GM19328 (cell line): ENCODE data around the gene IER5L.
"Not testable (repeated sequence)": the region's sequence is repeated elsewhere in the genome, so short reads cannot be mapped to it uniquely, and the experiment has no call there.

Experiments
- ATAC-seq: cut with Tn5 transposase; IDR thresholded peaks from one replicate; pipeline ENCODE4 v1.9.1; 2021; ENCODE audit warnings: mild to moderate bottlenecking, moderate library complexity; ENCODE audit not compliant: unreplicated experiment

Gene IER5L

DNA sequence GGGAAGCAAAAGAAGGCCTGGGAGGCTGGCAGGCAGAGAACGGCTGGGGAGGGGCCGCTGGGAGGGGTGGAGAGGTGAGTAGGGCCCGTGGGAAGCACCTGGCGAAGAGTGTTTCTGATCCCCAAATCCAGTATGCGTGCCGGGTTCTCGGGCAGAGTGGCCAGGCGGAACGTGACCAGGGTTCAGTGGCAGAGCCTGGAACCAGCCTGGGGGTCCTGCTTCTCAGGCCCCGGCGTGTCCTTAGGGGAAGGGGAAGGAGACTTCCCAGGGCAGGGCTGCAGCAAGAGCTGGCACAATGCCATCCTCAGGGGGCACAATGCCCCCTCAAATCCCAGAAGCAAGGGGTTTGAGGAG lies 25.5 kb upstream of the IER5L start:
- no peak for ATAC-seq

DNA sequence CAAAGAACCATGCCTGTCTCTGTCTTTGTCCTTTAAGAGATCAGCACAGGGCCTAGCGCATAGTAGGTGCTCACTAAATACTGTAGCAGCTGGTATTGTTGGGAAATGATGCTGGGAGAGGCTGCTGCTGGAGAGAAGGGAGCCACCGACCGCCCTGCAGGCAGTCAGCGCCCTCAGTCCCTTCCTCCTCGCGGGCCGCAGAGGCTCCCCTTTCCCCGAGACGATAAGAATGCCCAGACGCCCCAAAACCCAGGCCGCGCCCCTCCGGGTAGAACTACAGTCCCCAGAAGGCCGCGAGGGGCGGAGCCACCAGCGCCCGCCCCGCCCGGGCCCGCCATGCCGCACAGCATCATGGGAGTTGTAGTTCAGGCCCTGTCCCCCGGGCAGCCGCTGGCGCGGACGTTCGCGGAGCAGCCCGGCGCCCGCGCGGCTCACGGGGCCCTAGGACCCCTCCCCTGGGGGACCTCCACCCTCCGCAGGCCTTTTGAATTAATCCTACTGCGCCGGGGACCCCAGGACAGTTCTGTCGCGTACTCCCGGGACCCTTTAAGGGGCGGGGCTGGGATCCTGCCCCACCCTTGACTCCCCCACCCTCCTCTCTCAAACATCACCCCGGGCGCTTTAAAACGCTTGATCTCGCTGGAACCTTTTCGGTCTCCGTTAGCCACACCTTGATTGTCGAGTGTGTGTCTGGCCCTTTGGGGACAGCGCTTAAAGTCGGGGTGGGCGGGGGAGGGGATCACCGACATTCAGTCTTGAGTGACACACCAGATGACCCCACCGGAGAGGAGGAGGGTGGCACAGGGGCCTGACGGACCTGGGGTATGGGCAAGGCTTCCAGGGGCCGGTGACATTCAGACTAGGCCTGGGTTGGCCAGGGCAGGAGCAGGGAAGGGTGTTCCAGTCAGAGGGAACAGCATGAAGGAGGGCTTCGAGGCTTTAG lies 24.8 kb upstream of the IER5L start:
- peak; percentile 69 for ATAC-seq

DNA sequence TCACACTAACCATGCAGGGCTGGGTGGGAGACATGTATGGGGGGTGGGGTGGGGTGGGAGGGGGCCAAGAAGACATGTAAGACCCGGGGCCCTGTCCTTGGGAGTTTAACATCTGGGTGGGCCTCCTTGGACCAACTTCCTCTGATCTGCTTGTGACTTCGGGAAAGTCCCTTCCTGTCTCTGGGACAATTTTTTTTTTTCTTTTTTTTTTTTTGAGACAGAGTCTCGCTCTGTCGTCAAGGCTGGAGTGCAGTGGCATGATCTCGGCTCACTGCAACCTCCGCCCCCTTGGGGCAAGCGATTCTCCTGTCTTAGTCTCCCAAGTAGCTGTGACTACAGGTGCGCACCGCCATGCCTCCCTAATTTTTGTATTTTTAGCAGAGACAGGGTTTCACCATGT lies 23.8 kb upstream of the IER5L start:
- no peak for ATAC-seq

DNA sequence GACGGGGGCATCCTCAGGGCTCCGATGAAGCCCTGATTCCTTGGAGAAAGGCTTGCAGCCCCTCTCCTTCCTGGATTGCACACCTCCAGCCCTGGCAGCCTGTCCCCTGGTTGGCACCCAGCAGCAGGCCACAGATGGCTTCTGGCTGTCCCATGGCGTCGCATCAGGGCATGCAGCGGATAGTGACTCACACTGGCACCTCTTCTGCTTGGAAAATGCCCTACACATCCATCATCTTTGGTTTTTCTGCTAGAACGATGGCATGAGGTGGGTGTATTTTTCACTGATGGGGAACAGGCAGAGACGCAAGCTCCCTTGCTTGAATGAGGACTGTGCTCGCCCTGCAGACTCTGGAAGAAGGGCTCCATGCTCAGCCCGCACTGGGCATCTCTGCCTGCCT lies 23.2 kb upstream of the IER5L start:
- ATAC-seq = no peak

DNA sequence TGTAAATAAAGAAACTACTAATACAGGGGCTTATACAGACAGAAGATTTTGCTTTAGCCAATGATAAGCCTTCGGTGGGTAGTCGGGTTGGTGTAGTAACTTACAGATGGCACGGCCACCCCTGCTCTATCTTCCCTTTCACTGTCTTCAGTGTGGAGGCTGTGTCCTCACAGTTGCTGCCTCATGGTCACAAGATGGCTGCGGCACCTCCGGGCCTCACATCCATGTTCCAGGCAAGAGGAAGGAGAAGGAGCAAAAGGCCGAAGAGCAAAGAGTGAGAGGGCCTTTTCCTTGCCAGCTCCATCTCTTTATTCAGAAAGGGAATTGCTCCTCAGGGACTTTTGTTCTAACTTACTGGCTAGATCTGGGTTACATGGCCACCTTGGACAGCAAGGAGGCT lies 22.2 kb upstream of the IER5L start:
- no peak for ATAC-seq

DNA sequence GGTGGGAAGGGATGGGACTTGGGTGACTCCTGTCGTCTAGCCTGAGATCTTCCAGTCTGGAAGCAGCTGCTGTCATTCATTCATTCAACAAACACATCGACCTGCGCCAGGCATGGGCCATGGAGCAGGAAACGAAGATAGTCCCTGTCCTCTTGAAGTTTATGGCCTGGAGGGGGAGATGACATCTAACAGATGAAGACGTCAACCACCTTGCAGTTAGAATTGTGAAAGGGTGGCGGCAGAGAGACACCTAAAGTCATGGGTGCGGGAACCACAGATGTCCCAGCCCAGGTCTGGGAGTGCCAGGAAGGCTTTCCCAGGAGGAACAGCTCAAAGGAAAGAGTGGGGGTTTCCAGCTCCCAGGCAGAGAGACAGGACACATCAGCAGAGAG lies 21.0 kb upstream of the IER5L start:
- ATAC-seq = no peak

DNA sequence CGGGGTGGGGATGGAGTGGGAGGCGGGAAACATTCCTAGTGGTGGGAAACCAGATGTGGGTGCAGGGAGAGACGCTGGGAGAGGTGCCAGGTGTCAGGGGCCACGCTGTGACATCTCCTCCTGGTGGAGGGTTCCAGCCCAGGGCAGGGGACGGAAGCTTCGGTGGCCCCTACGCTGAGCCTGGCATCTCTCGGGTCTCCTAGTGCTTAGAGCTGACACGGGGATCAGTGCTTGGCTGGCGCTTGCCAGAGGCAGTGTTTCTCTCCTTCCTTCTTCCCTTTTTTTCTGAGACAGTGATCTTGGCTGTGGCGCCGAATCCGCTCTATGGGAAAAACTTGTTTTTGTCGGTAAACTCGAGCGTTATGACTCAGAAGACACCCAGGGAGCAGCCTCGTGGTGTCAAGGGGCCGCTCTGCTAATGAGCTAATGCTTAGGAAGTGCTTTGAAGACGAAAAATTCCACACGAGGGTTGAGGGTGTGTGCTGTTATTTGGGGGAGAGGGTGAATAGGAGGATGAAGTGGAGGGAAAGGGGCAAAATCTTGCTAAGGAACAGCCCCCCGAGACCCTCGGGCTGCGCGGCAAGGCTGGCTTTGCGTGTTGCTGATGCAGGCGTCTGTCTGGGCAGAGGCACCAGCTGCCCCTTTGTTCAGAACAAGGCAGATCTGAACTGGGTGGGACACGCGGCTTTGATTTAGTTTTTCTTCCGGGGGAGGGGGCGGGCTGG lies 20.4 kb upstream of the IER5L start:
- no peak for ATAC-seq

DNA sequence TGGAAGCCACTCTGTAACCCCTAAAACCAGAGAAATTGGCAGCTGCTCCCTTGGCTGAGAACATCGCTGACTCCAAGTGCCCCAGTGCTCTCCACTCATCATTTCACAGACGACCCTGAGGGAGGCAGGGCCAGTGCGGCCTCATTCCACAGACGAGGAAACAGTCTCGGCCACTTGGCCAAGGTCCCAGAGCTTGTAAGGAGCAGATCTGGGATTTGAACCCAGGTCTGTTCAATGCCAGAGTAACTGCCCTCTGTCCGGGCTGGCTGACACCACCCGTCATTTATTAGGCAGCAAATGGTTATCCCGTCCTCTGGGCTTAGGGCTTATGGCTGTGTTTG lies 19.9 kb upstream of the IER5L start:
- ATAC-seq = no peak

DNA sequence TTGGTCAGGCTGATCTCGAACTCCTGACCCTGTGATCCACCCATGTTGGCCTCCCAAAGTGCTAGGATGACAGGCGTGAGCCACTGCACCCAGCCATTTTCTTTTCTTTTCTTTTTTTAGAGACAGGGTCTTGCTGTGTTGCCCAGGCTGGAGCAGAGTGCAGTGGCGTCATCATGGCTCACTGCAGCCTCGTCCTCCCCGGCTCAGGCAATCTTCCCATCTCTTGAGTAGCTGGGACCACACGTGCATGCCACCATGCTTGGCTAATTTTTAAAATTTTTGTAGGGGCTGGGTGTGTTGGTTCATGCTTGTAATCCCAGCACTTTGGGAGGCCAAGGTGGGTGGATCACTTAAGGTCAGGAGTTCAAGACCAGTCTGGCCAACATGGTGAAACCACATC lies 19.0 kb upstream of the IER5L start:
- ATAC-seq = not testable (repeated sequence)

DNA sequence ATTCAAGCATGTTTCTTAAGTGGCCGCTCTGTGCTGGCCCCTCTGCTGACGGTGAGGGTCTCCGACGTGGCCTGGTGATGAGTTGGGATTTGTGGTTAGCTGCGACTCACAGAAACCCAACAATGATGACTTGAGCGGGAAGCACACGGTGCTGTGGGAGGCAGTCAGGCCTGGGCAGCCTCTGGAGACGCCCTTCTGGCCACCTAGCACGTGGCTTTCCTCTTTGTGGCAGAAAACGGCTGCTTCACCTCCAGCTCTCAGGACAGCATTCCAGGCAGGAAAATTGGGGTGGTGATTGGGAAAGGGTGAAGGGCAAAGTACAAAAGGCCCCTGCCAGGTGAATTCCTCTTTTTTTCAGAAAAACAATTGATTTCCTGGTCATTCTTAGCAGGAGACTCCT lies 17.5 kb upstream of the IER5L start:
- ATAC-seq = no peak

DNA sequence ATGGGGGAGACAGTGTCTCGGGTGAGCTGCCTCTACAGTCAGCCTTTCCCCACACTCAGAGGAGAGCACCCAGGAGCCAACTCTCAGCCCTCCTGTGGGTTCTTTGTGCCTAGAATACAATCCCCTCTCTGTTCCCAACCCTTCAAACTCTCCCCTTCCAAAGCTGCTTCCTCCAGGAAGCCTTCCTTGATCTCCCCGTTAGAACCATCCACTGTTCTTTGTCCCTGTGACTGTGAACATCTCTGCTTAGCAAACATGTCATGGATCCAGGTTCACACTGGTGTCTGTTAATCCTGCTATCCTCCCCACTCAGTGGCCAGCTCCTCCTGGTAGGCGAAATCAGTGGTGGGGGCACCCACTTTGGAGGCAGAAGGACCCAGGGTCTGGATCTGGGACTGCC lies 16.2 kb upstream of the IER5L start:
- no peak for ATAC-seq

DNA sequence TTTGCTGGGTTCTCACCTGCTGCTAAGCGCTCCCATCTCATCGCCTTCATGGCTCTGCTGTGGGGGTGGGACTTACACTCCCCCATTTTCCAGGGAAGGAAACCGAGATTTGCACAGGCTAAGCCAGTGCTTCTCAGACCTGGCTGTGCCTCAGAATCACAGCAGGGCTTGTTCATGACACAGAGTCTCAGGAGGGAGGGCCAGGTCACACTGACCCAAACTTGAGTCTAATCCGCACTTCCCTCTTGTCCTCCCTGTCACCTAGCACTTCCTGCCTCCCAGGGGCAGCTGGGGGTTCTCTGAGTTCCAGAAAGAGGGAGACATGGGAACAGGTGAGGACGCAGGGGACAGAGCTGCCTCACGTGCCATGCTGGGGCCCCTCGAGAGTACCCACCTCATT lies 15.6 kb upstream of the IER5L start:
- ATAC-seq = no peak

DNA sequence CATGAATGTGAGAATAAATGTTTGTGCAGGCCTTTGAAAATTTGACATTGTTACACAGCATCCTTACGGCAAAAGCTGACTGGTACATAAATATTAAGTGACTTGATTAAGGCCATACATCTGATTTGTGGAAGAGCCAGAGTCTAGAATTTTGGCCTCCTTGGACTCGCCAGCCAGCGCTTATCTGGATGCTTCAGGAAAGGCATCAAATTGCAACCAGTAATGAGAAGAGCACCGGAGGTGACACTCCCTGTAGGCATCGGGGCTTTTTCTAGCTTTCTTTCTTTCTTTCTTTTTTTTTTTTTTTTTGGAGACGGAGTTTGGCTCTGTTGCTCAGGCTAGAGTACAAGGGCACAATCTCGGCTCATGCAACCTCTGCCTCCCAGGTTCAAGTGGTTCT lies 13.2 kb upstream of the IER5L start:
- no peak for ATAC-seq

DNA sequence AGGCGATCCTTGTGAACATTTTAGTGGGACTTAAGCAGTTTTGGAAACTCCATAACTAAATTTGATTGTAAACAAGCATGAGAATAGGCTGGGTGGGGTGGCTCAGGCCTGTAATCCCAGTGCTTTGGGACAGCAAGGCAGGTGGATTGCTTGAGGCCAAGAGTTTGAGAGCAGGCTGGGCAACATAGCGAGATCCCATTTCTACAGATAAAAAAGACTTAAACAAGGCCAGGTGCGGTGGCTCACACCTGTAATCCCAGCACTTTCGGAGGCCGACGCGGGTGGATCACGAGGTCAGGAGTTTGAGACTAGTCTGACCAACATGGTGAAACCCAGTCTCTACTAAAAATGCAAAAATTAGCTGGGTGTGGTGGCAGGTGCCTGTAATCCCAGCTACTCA lies 11.9 kb upstream of the IER5L start:
- not testable (repeated sequence) for ATAC-seq

DNA sequence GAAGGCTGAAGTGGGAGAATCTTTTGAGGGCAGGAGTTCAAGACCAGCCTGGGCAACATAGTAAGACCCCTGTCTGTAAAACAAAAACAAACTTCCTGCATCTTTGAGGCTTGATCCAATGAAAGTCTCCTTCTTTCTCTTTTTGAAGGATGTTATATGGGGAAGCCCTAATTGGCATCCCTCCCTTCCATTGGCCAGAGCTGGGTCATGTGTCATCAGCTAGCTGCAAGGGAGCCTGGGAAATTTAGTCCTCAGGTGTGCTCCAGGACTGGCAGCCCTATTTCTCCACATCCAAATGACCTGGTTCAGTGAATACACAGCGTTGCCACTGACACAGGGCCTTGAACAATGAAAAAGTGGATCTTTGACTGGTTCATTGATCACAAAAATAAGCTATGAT lies 9.0 kb upstream of the IER5L start:
- no peak for ATAC-seq

DNA sequence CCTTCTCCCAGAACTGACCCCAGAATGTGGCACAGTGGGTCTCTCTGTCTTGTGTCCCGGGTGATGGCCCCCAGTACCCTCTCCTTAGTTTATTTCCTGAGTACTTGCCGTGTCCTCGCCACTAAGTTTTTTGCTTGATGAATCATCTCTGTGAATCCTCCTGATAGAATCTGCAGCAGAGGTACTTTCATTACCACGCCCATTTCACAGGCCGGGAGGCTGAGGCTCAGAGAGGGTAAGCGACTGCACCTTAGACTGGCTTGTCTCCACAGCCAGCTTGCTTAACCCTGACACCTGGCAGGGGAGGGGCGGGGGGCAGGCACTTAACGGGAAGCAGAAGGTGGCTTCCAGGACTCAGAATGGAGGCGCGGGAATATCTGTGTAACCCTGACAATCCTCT lies 7.9 kb upstream of the IER5L start:
- no peak for ATAC-seq

DNA sequence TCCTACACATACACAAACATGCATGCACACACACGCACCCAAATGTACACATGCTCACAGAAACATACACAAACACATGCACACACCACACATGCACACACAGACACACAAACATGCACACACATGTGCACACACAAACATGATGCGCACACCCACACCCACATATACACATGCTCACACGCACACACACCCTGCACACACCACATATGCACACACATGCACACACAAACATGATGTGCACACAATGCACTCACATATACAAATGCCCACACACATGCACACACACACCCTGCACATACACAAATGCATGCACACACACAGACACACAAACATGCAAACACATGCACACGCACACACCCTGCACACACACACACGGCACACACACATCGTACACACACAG lies 7.3 kb upstream of the IER5L start:
- no peak for ATAC-seq

DNA sequence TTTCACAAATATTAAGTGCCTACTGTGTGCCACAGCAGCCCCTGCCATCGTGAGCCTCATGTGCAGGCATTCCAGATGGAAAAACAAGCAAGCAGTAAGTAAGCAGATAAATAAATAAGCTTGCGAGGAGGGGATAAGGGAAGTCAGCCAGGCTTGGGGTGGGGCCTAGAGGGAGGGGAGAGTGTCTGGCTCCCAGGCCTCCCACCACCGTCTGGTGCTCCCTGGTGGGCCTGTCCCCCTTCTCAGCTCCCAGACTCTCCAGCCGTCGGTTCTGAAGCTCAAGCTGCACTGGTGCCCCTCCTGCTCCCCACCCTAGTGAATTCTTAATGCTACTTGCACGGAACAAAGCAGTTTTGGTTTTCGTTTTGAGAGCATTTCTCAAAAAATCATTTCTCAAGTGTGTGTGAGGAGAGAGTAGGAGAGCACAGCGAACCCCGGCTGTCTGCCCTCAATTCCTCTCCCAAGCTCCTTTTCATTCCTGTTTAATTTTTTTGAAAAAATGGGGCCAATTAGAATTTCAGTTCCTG lies 6.6 kb upstream of the IER5L start:
- no peak for ATAC-seq

DNA sequence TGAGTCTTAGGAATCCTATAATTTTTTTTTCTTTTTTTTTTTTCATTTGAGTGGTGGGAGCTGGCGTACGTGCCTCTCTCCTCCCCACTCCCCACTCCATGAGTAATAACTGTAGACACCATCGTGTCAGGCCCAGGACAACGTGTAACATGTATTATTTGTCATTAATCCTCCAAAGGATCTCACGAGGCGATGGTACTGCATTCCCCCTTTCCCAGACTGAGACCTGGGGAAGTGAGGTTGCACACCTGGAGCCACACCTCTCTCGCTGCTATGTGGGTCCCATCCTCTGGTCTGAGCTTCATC lies 6.1 kb upstream of the IER5L start:
- ATAC-seq = no peak

DNA sequence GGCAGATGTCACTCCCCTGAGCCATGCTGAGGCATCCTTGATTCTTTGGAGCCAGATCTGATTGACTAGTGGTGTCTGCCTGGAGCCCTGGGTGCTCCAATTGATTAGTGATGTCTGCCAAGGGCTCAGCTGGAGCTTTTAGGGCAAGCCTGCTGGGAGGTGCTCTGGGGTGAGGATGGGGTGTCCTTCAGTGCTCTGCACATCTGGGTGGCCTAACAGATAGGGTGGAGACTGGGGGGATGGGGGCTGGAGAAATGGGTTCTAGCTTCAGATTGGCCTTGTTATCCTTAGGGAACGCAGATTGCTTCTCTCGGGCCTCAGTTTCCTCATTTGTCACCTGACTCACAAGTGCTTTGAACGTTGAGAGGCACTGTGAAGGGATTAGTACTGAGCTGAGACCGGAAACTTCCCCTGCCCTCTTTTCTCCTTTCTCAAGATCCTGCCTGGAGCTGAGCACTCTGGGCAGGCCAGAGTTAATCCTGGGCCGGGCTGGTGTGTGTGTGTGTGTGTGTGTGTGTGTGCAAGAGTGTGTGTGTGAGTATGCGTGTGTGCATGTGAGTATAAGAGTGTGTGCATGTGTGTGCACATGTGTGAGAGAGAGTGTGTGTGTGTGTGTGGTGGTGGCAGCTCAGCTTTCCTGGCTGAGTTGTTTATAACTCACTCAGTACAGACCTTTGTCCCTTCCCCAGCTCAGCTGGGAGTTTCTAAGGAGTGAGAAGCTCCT lies 5.6 kb upstream of the IER5L start:
- ATAC-seq = no peak

DNA sequence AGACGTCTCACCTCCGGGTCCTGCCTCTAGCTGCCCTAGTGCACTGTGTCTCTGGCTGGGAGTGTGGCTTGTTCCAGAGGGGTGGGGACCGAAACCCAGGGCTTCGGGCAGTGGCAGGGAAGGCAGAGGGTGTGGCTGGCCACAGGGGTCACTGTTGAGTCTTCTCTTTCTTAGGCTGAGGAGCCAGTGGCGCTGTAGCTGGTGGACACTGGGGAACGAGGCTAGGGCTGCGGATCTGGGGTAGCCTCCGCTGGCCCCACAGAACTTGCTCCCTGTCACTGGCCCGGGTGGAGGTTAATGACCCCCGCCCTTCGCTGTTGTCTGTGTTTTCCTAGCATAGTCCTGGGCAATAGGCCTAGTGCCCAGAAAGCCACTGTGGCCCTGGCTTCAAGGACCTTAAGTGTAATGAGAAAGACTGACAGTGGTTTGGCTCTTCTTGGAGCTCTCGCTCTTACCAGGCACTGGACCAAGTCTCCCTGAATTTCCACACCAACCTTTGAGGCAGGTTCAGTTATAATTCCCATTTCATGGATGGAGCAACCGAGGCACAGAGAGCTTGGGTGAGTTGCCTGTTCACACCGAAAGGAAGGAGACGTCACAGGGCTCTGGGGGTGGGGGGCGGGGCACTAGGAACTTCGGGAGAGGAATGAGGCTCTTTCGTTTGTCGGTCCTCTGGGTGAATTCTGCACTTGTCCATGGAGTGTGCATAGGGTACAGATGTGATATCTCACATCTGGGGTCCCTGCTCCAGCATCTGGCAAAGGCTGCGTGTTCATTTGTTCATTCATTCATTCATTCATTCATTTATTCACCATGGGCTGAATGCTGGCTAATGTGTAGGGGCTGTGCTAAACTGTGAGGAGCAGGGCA lies 4.8 kb upstream of the IER5L start:
- no peak for ATAC-seq
